KBM-7 (cell line): ENCODE data around the gene VIPR2.
A peak's percentile ranks its signal among the peaks of the same experiment; 100 is the strongest.

Experiments used
- DNase-seq: peaks from one replicate; pipeline ENCODE4 v3.0.0-alpha.2; 2015
- in situ Hi-C: fragments of 300-500 bp; cut with MboI; formaldehyde crosslinking; loops from 2 replicates; pipeline ENCODE4 v1.14.3; 2020; ENCODE audit warnings: low sequenced_read_pairs, low pct_unique_long_range_greater_than_20kb, mixed read lengths

The VIPR2 gene

DNA sequence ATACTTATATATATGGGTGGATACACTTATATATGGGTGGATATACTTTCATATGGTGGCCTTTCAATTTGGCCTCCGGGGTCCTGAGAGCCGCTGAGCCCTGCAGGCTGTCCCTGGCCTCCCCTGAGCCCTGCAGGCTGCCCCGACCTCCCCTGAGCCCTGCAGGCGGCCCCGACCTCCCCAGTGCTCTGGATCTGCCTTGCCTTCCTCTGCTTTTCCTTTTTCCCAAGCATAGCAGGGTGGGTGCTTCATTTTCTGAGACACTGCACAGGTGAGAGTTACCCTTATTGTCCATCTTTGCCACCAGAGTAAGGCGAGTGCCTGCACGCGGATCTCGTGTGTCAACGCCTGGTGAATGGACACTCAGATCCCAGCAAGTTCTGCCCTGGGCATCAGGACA, 106.6 kb downstream of the VIPR2 start:
- in situ Hi-C loops, result no loop called here
- no peak for DNase-seq

DNA sequence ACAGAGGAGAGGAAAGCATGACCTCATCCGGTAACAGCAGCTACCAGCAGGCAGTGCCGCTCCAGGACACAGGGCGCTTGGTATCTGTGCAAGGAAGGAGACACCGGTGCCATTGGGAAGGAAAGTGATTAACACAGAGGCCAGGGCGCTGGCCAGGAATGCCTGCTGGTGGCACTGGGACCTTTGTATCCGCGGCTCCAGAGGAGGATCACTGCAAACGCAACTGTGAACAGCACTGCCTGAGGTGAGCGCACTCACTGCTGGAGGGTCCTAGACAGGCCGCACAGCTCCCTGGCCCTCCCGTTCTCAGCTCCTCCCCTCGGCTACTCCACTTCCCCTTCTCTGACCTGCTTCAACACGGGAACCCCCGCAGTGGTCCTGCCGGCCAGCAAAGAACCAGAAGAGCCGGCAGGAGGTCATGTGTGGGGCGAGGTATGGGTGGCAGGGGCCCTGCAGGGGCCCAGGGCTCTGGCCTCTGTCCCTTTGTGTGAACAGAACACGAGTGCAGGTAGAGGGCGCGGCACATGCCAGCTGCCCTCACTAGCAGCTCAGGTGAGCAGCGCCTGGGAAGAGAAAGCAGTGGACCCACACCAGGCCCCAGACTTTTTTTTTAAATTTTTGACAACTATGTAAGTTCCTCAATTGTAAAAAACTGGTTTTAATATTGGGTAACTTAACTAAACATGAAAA, 107.6 kb downstream of the VIPR2 start:
- in situ Hi-C loops, result no loop called here
- peak; percentile 36 for DNase-seq

DNA sequence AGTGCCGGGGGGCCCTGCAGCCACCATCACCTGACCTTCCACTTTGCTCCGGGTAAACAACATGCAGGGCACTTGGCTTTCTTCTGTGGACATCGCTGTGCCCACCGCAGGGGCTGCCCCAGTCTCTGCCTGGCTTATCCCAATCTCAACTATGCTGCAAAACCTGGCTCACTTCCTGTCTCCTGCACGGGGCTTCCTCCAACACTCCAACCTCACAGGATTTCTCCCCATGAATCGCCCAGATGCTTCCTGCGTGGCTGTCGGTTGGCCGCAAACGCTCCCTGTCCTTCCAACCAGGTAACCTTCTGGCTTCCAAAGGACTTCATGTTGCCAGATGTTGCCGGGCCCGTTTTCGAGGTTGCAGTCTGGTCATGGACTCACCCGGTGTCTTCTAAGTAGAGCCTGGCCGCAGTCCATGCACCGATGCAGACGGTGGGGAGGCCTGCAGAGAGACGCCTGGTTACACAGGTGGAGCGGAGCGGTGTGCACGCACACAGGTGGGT, 109.0 kb downstream of the VIPR2 start:
- no peak for DNase-seq
- in situ Hi-C loops, result no loop called here

DNA sequence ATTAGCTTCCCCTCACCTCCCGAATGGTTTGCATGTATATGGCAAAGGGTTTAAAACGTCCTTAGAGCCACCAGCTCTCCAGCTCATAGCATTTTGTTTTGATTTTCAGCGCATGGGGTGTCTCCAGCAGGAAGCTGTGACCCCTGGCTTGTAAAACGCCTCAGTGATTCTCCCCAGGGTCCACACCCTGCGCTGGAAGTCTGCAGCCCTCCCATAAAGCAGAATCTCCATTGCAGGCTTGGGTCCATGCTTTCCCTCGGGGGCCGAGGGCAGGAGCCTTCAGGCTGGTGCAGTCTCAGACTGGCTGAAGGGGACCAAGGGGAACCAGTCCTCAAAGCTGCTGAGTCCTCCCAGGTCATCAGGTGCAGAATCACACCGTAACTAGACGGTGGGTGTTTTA, 109.7 kb downstream of the VIPR2 start:
- DNase-seq, result no peak
- in situ Hi-C loops, result no loop called here

DNA sequence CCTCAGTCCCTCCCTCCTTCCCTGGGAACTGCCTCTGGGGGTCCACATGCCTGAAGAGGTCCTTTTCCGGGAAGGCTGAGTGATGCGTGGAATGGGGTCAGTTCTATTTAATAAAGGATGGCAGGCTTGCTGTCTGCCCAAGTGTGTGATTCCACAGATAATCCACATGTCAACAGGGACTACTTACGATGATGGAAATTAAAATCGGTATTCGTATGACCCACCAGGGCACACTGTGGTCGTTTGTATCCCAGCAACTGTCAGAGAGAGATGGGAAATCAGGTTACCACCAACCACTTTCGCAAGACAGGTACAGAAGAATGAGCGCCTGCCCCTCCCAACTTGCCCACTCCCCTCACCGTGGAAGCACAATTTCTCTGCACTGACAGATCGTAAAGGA, 110.3 kb downstream of the VIPR2 start:
- in situ Hi-C loops, result no loop called here
- no peak for DNase-seq

DNA sequence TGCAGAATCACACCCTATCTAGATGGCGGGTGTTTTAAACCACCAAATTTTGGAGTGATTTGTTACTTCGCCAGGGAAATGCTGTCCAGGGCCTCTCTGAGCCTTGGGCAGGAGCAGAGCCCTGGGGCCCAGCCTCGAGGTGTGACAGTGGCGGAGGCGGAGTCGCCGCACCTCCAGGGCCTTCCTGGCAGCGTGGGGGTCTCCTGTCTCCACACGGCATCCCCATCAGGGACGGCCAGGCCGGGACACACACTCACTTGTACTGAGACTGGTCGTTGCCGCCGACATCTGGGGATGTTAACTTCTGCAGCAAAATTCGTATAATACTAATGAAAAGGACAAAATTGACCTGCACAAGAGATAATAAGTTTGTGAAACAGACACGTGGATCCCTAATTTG, 110.7 kb downstream of the VIPR2 start:
- no peak for DNase-seq
- in situ Hi-C loops, result no loop called here

DNA sequence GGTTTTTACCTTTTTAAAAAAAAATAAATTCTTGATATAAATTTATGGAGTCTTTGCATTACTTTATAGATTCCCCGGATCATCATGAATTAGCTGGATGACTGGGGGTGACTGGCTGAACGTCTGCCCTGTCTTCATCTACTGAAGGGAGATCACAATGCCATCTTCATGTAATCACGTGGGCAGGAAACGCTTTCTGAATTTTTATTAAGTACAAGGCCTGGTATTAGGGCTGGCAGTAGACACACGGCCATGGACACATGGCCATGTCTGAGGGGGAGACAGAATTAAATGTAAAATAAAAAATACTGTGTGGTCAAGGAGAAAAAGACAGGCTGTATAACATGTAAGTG, 111.2 kb downstream of the VIPR2 start:
- in situ Hi-C loops, result no loop called here

DNA sequence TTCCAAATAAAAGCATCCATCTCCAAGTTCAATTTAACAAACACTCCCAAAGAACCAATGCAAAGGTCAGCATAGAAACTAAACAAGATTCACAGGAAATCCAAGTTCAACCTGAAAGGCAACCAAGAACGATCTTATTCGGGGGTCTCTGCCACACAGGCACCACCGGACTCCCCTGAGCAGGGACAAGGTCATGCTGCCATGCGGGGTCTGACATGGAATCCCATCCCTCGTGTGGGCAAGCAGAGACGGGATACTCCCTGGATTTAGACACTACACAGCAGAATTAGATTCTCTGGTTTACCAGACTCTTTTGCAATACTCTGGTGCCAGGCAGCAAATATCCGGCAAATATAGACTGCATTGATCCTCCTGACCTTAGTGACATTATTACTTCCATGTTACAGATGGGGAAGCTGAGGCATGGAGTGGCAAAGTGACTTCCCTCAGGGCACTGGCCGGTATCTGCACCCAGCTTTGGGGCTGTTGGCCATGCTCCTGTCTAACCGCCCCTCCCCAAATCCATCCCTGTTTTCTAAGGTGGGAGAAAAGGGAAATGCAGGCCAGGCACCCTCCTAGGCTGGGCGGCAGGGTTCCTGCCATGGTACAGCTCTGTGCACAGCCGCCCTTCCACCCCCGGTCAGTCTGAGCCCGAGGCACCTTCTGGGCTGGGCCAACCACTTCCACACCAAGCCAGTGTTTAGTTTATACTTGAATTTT, 111.8 kb downstream of the VIPR2 start:
- in situ Hi-C loops, result no loop called here

More for the DNA sequence above, 111.2 kb downstream of the VIPR2 start:
- DNase-seq, result no peak

DNA sequence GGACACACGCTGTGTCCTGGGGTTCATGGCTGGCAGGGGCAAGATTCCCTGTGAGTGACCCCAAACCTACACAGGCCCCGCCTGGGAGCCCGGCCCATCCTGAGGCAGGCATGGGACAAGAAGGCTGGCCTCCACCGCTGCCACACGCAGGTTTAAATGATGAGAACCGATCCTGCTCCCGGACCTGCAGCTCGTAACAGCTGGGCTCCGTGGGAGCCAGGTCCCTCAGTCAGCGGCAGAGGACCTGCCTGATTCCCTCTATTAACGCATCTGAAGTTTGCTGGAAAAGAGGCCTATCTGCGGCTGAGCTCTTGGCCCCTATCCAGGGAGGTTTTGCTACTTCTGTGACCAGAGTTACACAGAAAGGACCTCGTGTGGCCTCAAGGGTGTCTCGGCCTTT, 112.3 kb downstream of the VIPR2 start:
- in situ Hi-C loops, result no loop called here
- DNase-seq, result no peak

More for the DNA sequence above, 111.8 kb downstream of the VIPR2 start:
- DNase-seq, result no peak

DNA sequence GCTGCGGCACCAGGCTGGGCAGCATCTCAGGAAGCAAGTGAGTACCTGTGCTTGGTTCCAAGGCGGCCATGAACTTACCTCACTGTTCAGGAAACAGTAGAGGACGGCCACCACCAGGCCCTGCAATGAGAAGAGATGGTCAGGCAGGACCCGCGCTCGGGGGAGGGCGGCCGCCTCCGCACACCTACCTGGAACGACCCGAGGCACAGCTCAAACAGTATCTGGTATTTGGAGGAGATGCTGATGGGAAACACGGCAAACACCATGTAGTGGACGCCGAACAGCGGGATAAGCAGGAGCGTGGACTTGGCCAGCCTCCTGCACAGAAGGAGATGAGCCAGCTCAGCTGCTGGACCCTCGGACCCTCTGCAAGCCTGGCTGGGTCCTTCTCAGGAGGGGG, 112.9 kb downstream of the VIPR2 start:
- DNase-seq, result no peak
- in situ Hi-C loops, result no loop called here

DNA sequence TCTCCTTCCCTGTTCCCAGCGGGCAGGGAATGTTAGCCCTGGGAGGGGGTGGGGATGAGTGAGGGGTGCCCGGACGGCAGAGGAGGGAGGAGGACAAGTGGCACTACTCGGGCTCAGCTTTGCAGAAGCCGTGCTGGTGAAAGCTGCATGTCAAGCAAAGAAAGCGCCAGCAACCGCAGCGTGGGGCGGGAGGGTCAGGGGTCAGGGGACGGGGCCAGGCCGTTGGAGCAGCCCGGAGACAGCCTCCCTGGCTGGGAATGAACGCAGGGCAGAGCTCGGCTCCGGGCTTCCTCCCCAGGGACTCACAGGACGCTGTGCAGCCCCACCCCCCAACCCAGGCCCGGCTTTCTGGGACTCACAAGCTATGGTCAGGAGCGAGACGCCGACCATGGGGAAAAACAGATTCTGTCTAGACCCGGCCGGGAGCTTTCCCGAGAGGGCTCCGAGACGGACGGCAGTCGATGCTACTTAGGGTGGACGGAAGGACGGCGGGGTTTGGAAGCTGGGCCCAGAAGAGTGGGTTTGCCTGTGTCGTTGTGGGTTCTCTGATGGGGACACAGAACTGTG, 113.4 kb downstream of the VIPR2 start:
- no peak for DNase-seq
- in situ Hi-C loops, result no loop called here

DNA sequence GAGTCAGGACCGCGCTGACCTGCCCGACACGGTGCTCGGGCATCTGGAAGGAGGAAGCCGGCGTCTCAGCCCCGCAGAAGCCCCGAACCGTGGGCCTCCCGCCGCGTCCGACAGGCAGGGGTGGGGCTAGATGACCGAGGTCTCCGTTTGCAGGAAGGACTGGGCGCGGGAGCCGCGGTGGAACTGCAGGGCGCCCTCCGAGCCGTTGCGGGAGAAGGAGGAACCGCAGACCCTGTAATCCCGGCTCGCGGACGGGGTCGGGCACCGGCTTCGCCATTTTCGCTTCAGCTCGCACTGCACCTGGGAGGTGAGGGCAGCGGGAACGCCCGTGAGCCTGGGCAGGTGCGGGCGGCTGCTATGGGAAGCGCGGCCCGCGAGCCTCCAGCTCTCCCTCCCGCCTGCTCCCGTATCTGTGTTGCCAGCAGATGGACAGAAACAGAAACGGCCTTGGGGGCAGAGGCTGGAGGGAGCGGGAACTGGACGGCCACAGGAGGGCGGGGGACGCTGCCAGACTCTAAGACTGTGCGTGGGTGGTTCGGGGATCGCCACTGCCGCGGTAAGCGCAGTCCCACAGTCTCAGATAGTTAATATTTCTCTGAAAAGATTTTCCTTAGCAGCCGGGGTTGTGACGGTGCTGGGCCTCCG, 114.1 kb downstream of the VIPR2 start:
- peak; percentile 67 for DNase-seq
- in situ Hi-C loops, result no loop called here

DNA sequence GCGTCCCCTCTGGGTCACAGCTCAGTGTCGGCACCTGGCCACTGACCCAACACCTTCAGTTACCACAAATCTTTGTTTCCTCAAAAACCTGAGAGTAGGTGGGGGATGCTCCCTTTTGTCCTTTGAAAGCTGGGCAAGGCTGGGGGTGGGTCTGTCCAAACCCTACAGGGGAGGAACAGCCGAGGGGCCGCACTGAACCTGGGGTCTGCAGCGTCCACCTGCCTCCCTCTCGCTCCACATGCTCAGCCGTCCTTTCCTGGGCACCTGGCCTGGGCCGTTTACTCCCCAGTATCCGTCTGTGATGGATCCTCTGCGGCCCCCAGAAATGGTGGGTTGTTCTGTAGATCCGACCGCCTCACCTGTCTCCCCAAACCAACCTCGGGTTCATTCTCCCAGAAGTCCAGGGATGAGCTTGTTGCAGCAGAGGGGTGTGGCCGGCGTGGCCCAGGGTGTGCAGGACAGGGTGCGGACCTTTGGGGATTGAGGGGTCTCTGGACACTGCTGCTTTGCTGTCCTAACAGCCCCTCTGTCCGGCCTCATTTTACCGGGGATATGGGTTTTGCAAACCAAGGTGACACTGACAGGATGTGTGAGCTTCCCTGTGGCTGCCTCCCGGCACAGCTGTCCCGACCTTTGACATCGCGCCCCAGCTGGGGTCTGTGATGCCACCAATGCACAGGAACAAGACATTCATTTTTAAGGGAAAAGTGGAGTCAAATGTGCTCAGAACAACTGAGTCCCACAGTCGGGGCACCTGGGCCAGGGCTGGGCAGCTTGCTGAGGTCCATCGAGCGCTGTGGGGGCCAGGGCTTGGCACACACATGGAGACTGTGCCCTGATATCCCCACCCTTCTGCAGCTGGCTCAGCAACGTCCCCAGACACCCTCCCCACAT, 115.9 kb downstream of the VIPR2 start:
- in situ Hi-C loops, result no loop called here
- DNase-seq, result no peak

DNA sequence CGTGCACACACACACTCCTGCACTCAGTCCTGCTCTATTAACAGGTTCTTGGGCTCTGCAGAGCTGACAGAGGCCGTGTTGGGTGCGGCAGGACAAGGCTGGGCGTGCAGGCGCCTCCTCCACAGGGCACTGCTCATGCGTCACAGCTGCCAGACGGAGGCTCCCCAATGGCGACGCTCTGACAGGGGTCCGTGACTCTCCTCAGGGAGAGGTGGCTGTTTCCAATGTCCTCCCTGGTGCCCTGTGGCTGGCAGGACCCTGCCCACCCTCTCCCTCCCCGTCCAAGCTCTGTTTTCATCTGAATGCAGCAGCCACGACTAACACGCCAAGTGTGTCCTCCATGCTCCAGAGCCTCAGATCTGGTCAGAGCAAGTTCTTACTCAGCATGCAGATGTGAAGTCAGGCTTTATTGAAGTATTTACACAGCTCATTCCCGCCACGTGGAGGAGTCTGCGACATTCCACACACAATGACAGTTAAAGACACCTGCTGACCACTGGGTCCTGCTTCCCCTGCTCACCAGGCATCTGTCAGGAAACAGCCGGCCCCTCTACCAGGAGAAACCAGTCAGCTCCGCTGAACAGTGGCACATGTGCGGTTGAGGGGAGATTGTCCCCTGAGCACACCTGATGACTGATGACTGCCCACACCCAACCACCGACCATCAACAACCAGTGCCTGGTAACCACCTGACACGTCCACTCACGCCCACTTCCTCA, 116.7 kb downstream of the VIPR2 start:
- DNase-seq, result no peak
- in situ Hi-C loops, result no loop called here

DNA sequence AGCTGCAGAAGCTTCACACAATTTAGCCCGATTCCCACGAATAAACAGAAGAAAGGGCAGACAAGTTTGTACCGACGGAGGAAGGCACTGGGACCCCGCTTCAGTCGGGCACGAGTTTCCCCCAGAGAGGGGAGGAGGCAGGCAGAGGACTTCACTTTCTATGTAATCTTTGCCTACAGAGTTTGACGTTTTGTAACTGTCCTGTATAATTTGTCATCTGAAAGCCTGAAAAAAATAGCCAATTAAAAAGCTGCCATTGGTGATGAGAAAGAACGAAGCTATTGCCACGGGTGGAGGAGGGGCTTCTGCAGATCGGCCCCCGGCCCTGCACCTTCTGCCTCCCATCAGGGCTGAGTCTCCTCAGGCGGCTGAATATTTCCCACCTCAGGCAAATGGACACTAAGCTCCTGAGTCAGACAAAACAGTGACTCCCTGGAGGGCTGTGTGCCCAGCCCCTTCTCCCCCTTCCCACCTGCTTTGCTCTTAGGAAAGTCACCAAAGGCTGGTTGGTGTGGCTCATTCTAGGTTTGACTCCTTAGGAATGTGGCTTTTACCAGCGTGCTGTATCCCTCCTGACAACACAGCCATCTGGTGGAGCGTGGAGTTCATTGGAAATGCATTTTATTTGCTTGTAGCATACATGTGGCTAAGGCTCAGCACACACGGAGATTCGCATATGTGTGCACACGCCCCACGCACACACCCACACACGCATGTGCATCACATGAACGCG, 117.4 kb downstream of the VIPR2 start:
- in situ Hi-C loops, result no loop called here
- DNase-seq, result no peak

DNA sequence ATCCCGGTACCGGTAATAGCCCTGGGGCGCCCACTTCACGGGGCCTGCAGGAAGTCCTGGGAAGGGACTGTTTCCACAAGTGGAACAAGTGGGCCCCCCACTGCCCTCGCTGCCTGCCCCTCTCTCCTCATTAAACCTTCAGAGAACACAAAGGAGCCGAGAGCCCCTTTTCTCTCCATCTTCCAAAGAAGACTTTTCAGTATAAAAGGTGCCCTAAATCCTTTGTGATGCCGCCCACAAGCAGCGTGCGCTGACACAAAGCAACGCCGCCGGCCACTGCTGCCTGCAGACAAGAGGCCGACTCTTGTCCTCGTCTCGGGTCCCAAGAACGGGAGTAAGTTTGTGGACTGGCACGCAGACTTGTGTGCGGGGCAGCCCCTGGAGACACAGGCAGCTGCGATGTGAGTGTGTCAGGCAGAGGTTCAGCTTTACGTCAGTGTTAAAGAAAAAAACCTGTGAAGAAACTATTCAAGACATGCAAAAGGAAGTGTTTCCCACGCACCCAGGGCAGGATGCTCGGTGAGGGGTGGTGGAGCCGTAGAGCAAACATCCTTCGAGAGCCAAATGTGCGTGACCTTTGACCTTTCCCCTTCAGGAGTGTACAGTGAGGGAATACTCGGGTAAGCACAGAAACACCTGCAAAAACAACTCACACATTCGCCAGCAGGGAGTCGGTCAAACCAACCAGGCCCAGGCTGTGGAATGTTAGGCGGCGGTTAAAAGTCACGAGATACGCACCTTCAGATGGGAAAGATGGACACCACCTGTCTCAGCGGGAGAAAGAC, 118.2 kb downstream of the VIPR2 start:
- in situ Hi-C loops, result no loop called here
- no peak for DNase-seq

DNA sequence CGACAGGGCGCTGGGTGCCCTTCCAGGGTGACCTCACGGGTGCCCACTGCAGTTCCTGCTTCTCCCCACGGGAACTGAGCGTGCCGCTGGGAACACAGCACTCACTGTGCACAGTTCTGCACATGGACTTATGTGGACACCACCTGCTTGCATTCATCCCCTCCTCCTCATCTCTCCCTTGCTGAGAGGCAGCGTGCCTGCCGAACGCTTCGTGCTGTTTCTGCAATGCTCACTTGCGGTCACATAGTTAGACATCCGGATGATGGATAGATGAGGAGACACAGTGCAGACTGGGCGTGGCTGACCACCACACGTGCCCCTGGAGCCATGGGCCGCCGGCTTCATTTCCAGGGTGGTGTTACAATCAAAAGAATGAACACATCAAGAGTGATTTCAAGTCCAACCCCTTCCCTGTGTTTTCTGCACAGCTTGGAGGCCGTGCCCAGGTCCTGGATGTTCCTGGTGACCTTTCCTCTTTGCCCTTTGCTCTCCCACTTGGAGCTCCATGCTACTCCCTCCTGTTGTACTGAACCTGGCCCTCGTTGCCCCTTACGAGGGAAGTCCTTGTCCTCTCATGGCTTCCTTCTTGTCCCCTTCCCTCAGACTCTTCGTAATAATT, 119.4 kb downstream of the VIPR2 start:
- in situ Hi-C loops, result no loop called here

More for the DNA sequence above, 119.4 kb downstream of the VIPR2 start:
- DNase-seq, result peak; percentile 74
